Lower lobe of right lung (tissue), 2 donors: ENCODE data around the gene OR52L1. TPM values are rescaled to one million over a fixed set of nuclear protein-coding genes. Genes with fewer than 3 reads are reported as not detected.

Experiments
- ATAC-seq, 2 donors: fragments of 200-7000 bp; cut with Tn5 transposase; one replicate each; pipeline ENCODE4 v1.9.1; 2020 to 2022; ENCODE audit warnings: mild to moderate bottlenecking in 2 of 2, moderate library complexity in 2 of 2
- DNase-seq: peaks from one replicate; pipeline ENCODE4 v3.0.0-alpha.2; 2020
- H3K27ac ChIP-seq: fragments of 200-600 bp; one replicate; pipeline ENCODE4 v1.8.0; 2022
- H3K27me3 ChIP-seq: fragments of 200-600 bp; one replicate; pipeline ENCODE4 v1.8.0; 2022; ENCODE audit warnings: low read depth
- H3K36me3 ChIP-seq: fragments of 200-600 bp; one replicate; pipeline ENCODE4 v1.8.0; 2022; ENCODE audit warnings: mild to moderate bottlenecking
- H3K4me1 ChIP-seq: fragments of 200-600 bp; one replicate; pipeline ENCODE4 v1.8.0; 2022
- H3K4me3 ChIP-seq: fragments of 200-600 bp; one replicate; pipeline ENCODE4 v1.8.0; 2022; ENCODE audit warnings: mild to moderate bottlenecking
- H3K9me3 ChIP-seq: fragments of 200-600 bp; one replicate; pipeline ENCODE4 v1.8.0; 2022
- intact Hi-C: fragments of 100-400 bp; cut with DNase I; formaldehyde crosslinking; loops from one replicate; pipeline ENCODE4 v1.11.0; 2022
- total RNA-seq: library from RNA; stranded (reverse); fragmentation: NEBNext Ultra II Directional; extraction: Animal tissue kit (Norgen Biotek cat#: 25700); gene quantifications from one replicate; pipeline ENCODE4 v1.2.1, GENCODE V29; 2021
- TF ChIP-seq, protein P1 (sequence below): fragments of 200-600 bp; IDR thresholded peaks from one replicate; pipeline ENCODE4 v1.8.0; 2022; ENCODE audit warnings: antibody characterized with exemption, mild to moderate bottlenecking
- donor health status: DM: no; HTN: yes; CAD: no; lungs with severe emphysema.

The OR52L1 gene
- total RNA-seq, 1 donor from 2014 or later = not detected

DNA sequence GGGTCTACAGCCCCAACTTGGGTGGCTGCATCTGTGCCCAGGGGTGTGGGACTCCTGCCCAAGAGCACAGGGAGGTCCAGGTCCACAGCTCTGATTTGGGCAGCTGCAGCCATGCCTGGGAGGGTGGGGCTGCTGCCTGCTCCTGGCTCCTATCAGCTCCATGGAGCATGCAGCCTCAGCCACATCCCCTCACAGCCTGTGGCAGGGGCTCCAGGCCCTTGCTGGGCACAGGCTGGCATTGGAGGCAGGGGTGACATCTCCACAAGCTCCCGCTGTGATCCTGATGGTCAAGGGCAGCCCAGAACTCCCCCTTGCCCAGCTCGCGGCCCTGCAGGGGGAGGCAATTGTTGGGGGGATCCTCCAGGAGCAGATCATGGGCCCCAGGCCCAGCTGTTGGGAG lies 26.3 kb upstream of the OR52L1 start:
- TF ChIP-seq, protein P1, sequence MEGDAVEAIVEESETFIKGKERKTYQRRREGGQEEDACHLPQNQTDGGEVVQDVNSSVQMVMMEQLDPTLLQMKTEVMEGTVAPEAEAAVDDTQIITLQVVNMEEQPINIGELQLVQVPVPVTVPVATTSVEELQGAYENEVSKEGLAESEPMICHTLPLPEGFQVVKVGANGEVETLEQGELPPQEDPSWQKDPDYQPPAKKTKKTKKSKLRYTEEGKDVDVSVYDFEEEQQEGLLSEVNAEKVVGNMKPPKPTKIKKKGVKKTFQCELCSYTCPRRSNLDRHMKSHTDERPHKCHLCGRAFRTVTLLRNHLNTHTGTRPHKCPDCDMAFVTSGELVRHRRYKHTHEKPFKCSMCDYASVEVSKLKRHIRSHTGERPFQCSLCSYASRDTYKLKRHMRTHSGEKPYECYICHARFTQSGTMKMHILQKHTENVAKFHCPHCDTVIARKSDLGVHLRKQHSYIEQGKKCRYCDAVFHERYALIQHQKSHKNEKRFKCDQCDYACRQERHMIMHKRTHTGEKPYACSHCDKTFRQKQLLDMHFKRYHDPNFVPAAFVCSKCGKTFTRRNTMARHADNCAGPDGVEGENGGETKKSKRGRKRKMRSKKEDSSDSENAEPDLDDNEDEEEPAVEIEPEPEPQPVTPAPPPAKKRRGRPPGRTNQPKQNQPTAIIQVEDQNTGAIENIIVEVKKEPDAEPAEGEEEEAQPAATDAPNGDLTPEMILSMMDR = no peak
- Histone ChIP-seq H3K9me3 (no peaks in the 10 kb centered on the region), H3K4me3 (no peak overlapping the region), H3K4me1 (no peaks in the 10 kb centered on the region), H3K27ac (no peak overlapping the region), H3K27me3 (no peaks in the 10 kb centered on the region), H3K36me3 (no peaks in the 10 kb centered on the region)
- intact Hi-C loops = no loop called here
- DNase-seq = no peak
- ATAC-seq = no peak

DNA sequence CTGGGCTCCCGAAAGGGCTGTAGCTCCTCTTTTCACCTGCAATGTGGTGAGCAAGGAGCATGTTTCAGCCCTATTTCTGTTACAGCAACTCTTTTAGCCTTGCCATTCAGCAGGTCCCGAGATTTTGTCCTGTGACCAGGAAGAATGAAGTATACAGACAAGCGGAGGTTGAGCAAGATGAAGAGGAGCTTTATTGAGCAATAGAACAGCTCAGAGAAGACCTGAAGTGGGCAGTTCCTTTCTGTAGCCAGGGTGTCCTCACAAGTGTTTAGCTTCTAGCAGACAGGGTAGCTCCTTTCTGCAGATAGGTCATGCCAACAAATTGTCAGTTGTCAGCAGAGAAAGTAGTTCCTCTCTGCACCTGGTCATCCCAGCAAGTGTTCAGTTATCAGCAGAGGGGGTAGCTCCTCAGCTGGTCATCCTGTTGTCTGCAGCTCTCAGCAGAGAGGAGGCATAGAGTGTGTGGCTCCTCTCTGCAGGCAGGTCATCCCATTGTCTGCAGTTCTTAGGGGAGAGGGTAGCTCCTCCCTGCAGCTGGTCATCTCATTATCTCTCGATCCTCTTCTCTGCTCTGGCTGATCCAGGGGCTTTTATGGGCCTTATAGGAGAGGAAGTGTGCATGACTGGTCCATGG lies 25.4 kb upstream of the OR52L1 start:
- intact Hi-C loops = no loop called here
- Histone ChIP-seq H3K27me3 (no peaks in the 10 kb centered on the region), H3K9me3 (no peaks in the 10 kb centered on the region), H3K4me3 (no peak overlapping the region), H3K4me1 (no peaks in the 10 kb centered on the region), H3K27ac (no peak overlapping the region), H3K36me3 (no peaks in the 10 kb centered on the region)
- TF ChIP-seq, protein P1 = no peak
- DNase-seq (no peak), ATAC-seq (peak; percentile 28 to 37)

DNA sequence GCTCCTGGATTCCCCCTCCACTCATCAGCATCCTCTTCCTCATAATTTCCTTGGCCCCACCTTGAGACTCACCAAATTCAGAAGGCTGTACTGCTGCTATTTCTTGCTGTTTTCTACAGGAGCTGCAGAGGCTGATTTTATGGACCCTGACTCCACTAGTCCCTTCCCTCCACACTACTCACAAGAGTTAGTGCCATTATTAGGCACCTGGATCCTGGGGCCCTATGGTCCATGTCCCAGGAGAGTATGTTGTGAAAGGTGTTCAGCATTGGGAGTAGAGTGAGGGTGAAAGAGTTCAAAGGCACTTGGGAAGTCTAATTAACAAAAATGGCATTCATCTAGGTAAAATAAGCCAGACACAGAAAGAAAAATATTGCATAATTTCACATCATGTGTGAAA lies 20.1 kb upstream of the OR52L1 start, which contains the start of gene OR56A4:
TSS of gene OR56A4 (minus strand) at position 101 of the 400 bp plus-strand sequence. CDS start 3,954 bp downstream, outside the sequence.
- Histone ChIP-seq H3K27ac (no peak within 1 kb of the TSS), H3K4me3 (no peak within 1 kb of the TSS), H3K36me3 (no peaks in the 10 kb centered on the region), H3K9me3 (no peaks in the 10 kb centered on the region), H3K27me3 (no peaks in the 10 kb centered on the region), H3K4me1 (no peaks in the 10 kb centered on the region)
- ATAC-seq (no peak), DNase-seq (no peak)
- intact Hi-C loops = no loop called here
- TF ChIP-seq, protein P1 = no peak

DNA sequence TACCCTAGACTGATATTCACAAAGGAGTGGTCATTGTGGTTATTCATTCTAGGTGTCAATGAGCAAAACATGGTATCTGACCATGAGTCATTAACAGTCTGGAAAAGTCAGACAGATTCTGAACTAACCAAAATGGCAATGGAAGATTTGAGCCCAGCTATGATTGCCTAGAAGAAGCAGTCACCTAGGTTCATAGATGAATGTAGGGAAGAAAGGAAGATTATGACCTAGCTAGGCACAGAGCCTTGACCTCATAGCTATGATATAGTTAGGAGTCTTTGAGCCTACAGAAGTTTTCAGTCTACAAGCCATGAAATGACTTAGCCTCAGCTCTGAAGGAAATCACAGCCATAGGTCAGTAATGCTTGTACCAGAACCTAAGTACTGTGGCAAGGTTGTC lies 19.6 kb upstream of the OR52L1 start:
- TF ChIP-seq, protein P1 = no peak
- H3K4me1 ChIP-seq = no peaks in the 10 kb centered on the region
- H3K27me3 ChIP-seq = no peaks in the 10 kb centered on the region
- H3K4me3 ChIP-seq = no peak overlapping the region
- no peaks in the 10 kb centered on the region for H3K9me3 ChIP-seq
- H3K27ac ChIP-seq = no peak overlapping the region
- no peak for DNase-seq
- intact Hi-C loops = no loop called here
- no peaks in the 10 kb centered on the region for H3K36me3 ChIP-seq
- no peak for ATAC-seq

DNA sequence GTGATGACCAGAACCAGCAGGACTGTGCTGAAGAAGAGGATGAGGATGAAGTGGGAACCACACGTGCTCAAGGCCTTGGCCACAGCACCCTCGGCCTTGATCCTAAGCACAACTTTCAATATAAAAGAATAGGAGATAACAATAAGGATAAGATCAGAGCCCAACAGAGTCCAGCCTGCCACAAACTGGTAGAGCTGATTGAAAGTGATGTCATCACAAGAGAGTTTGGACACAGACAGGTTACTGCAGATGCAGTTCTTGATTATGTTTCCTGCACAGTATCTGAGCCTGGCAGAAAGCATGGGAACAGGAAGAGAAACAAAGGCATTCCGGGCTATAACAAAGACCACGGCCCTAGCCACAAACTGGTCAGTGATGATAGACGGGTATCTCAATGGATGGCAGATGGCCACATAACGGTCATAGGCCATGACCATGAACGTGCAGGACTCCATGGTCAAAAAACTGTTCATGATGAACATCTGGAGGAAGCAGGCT lies 15.5 kb upstream of the OR52L1 start:
- no peak for ATAC-seq
- DNase-seq = no peak
- Histone ChIP-seq H3K9me3 (no peaks in the 10 kb centered on the region), H3K4me1 (no peaks in the 10 kb centered on the region), H3K36me3 (no peaks in the 10 kb centered on the region), H3K4me3 (no peak overlapping the region), H3K27me3 (no peaks in the 10 kb centered on the region), H3K27ac (no peak overlapping the region)
- TF ChIP-seq, protein P1 = no peak
- intact Hi-C loops = no loop called here
